ENCODE results near the gene ADAP1.

DNA sequence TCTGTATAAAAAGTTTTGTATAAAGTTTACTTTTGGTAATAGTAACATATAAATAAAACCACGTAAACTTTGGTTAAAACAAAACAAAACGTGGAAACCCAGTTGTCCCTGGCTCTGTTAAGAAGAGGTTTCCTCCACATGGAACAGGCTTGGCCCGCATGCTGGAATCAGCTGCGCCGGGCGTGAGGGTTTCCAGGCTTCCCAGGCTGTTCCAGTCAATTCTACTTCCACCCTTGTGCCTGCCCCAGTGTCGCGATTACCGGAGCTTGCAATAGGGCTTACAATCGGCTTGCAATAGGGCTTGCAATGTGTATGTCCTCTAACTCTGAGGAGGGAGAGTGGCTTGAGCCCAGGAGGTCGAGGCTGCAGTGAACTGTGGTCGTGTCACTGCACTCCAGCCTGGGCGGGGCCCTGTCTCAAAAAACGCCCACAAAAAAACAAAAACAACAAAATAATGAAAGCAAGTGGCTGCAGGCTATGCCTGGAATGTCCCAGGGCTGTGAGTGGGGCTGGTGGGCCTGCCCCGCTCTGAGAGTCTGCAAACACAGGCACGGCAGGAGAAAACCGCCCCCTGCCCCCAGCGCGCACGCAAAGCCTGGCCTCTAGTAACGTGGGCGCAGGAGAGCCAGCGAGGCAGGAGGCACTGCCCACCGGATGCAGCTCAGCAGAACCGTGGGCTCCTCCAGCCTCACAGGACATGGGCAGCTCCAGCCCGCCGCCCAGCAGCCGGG, 44.8 kb upstream of the ADAP1 start:
- TF ChIP-seq CTCF (IDR thresholded peaks at IDR 0.05) (no peak), POLR2A (IDR thresholded peaks at IDR 0.05) (no peak)

Measured in sigmoid colon (tissue), 3 donors.